ENCODE measurements around the gene REELD1. TPM values are rescaled to one million over a fixed set of nuclear protein-coding genes. Genes with fewer than 3 reads are reported as not detected.

The REELD1 gene
- polyA plus RNA-seq, 1 donor from 2014 or later = not detected

DNA sequence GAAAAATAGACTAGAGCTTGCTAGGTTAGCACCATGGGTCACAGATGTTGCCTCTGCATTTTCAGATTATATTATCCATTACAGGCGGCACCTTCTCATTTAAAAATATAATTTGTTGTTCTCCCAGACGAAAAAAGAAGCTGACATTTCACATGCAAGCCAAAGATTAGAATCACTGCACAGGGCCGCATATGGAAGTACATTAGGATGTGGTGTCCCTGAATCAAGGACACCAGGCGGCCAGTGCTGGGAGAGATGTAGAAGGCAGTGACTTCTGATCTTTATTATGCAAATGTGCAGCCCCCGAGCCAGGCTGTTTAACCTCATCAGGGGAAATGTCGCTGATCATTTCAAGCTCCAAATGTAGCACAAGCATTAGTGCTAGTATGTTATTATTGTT is 22.8 kb downstream of the REELD1 start:
- no peak overlapping the region for H3K4me2 ChIP-seq (ENCODE audit: low read length)
- TF ChIP-seq EP300 (conservative IDR thresholded peaks at IDR 0.05; ENCODE audit: poor library complexity, severe bottlenecking) = no peak
- TF ChIP-seq, protein P1, sequence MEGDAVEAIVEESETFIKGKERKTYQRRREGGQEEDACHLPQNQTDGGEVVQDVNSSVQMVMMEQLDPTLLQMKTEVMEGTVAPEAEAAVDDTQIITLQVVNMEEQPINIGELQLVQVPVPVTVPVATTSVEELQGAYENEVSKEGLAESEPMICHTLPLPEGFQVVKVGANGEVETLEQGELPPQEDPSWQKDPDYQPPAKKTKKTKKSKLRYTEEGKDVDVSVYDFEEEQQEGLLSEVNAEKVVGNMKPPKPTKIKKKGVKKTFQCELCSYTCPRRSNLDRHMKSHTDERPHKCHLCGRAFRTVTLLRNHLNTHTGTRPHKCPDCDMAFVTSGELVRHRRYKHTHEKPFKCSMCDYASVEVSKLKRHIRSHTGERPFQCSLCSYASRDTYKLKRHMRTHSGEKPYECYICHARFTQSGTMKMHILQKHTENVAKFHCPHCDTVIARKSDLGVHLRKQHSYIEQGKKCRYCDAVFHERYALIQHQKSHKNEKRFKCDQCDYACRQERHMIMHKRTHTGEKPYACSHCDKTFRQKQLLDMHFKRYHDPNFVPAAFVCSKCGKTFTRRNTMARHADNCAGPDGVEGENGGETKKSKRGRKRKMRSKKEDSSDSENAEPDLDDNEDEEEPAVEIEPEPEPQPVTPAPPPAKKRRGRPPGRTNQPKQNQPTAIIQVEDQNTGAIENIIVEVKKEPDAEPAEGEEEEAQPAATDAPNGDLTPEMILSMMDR (IDR thresholded peaks at IDR 0.05; ENCODE audit: poor library complexity, severe bottlenecking) = no peak
- no peak for TF ChIP-seq EZH2 (IDR thresholded peaks at IDR 0.05; ENCODE audit: borderline replicate concordance, insufficient read depth, low read length, poor library complexity, severe bottlenecking)
- TF ChIP-seq, protein P2, sequence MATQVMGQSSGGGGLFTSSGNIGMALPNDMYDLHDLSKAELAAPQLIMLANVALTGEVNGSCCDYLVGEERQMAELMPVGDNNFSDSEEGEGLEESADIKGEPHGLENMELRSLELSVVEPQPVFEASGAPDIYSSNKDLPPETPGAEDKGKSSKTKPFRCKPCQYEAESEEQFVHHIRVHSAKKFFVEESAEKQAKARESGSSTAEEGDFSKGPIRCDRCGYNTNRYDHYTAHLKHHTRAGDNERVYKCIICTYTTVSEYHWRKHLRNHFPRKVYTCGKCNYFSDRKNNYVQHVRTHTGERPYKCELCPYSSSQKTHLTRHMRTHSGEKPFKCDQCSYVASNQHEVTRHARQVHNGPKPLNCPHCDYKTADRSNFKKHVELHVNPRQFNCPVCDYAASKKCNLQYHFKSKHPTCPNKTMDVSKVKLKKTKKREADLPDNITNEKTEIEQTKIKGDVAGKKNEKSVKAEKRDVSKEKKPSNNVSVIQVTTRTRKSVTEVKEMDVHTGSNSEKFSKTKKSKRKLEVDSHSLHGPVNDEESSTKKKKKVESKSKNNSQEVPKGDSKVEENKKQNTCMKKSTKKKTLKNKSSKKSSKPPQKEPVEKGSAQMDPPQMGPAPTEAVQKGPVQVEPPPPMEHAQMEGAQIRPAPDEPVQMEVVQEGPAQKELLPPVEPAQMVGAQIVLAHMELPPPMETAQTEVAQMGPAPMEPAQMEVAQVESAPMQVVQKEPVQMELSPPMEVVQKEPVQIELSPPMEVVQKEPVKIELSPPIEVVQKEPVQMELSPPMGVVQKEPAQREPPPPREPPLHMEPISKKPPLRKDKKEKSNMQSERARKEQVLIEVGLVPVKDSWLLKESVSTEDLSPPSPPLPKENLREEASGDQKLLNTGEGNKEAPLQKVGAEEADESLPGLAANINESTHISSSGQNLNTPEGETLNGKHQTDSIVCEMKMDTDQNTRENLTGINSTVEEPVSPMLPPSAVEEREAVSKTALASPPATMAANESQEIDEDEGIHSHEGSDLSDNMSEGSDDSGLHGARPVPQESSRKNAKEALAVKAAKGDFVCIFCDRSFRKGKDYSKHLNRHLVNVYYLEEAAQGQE (IDR thresholded peaks at IDR 0.05; ENCODE audit: borderline replicate concordance) = no peak
- no peak for TF ChIP-seq TAF1 (IDR thresholded peaks at IDR 0.05; ENCODE audit: low read depth)
- no peak for TF ChIP-seq POLR2AphosphoS5 (IDR thresholded peaks at IDR 0.05)
- TF ChIP-seq SMC3 (conservative IDR thresholded peaks at IDR 0.05; ENCODE audit: poor library complexity) = no peak
- no peak for TF ChIP-seq RAD21 (conservative IDR thresholded peaks at IDR 0.05)
- TF ChIP-seq MXI1 (conservative IDR thresholded peaks at IDR 0.05; ENCODE audit: poor library complexity, severe bottlenecking) = no peak
- no peak overlapping the region for H3K27ac ChIP-seq (ENCODE audit: low read length)
- H3K9me2 ChIP-seq (ENCODE audit: insufficient read depth, low read length) = no peaks in the 10 kb centered on the region
- H3K79me2 ChIP-seq (replicated peaks; ENCODE audit: insufficient read depth, low read length) = no peaks in the 10 kb centered on the region
- H3K36me3 ChIP-seq (ENCODE audit: insufficient read depth, low read length) = no peaks in the 10 kb centered on the region
- no peak overlapping the region for H3K9ac ChIP-seq (ENCODE audit: low read length)
- no peaks in the 10 kb centered on the region for H3K9me3 ChIP-seq (ENCODE audit: low read length)
- H3K4me3 ChIP-seq (ENCODE audit: low read length) = no peak overlapping the region
- no peaks in the 10 kb centered on the region for H4K20me1 ChIP-seq (ENCODE audit: insufficient read depth)
- H3K27me3 ChIP-seq (ENCODE audit: insufficient read depth, low read depth, low read length) = no peaks in the 10 kb centered on the region
- no peaks in the 10 kb centered on the region for H3F3A ChIP-seq (ENCODE audit: insufficient read depth, low read length, poor library complexity, severe bottlenecking)
- no peak overlapping the region for H2AFZ ChIP-seq (ENCODE audit: low read depth, low read length)

DNA sequence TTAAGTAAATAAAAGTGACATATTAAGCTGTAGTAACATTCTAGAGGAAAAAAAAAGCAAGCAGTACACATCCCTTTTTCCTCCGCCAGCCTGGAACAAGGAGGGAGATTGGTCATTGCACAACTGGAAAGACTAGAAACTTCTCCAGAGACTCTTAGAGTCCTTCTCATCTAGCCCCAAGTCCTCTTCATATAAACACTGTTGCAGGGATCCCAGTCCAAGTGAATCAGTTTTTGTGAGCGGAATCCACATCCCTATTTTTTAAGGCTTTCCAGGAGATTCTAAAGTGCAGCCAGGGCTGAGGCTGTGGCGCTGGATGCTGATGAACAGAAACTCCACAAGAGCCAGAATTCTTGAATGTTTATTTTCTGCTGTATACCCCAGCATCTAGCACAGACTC is 23.8 kb downstream of the REELD1 start:
- H3K9me3 ChIP-seq (ENCODE audit: low read length) = no peaks in the 10 kb centered on the region
- H3K9me2 ChIP-seq (ENCODE audit: insufficient read depth, low read length) = no peaks in the 10 kb centered on the region
- H3K36me3 ChIP-seq (ENCODE audit: insufficient read depth, low read length) = no peaks in the 10 kb centered on the region
- no peaks in the 10 kb centered on the region for H3K27me3 ChIP-seq (ENCODE audit: insufficient read depth, low read depth, low read length)
- no peak overlapping the region for H2AFZ ChIP-seq (ENCODE audit: low read depth, low read length)
- H3F3A ChIP-seq (ENCODE audit: insufficient read depth, low read length, poor library complexity, severe bottlenecking) = no peaks in the 10 kb centered on the region
- no peak overlapping the region for H3K27ac ChIP-seq (ENCODE audit: low read length)
- no peak overlapping the region for H3K4me3 ChIP-seq (ENCODE audit: low read length)
- TF ChIP-seq TAF1 (IDR thresholded peaks at IDR 0.05; ENCODE audit: low read depth) (no peak), EP300 (conservative IDR thresholded peaks at IDR 0.05; ENCODE audit: poor library complexity, severe bottlenecking) (no peak), RAD21 (conservative IDR thresholded peaks at IDR 0.05) (no peak), EZH2 (IDR thresholded peaks at IDR 0.05; ENCODE audit: borderline replicate concordance, insufficient read depth, low read length, poor library complexity, severe bottlenecking) (no peak), SMC3 (conservative IDR thresholded peaks at IDR 0.05; ENCODE audit: poor library complexity) (no peak), POLR2AphosphoS5 (IDR thresholded peaks at IDR 0.05) (no peak), MXI1 (conservative IDR thresholded peaks at IDR 0.05; ENCODE audit: poor library complexity, severe bottlenecking) (no peak)
- TF ChIP-seq, protein P2 (IDR thresholded peaks at IDR 0.05; ENCODE audit: borderline replicate concordance) = no peak
- TF ChIP-seq, protein P1 (IDR thresholded peaks at IDR 0.05; ENCODE audit: poor library complexity, severe bottlenecking) = no peak
- H3K4me2 ChIP-seq (ENCODE audit: low read length) = no peak overlapping the region
- no peaks in the 10 kb centered on the region for H4K20me1 ChIP-seq (ENCODE audit: insufficient read depth)
- H3K79me2 ChIP-seq (replicated peaks; ENCODE audit: insufficient read depth, low read length) = no peaks in the 10 kb centered on the region
- H3K9ac ChIP-seq (ENCODE audit: low read length) = no peak overlapping the region
